K562 (cell line): Measurements from ENCODE around the gene EPB41L2. TPM values are rescaled to one million over a fixed set of nuclear protein-coding genes. Genes with fewer than 3 reads are reported as not detected.

Source experiments
- ATAC-seq: fragments of 200-7000 bp; cut with Tn5 transposase; 3 replicates; pipeline ENCODE4 v1.9.1; 2020; ENCODE audit warnings: moderate library complexity
- BruUV-seq: library from RNA; stranded (reverse); fragments of 400-500 nt; replicated peaks from 2 replicates; lab custom pipeline; 2021; lab: Mats Ljungman, UMichigan
- CTCF ChIA-PET: fragments of 300-600 bp; formaldehyde crosslinking; extraction: SDS; loops from one replicate; lab custom pipeline; 2021; ENCODE audit warnings: low intra/inter-chr PET ratio; lab: Yijun Ruan, JAX
- POLR2A ChIA-PET: fragments of 300-600, 350-650 bp; sonication (Branson Sonifier 250); formaldehyde crosslinking; extraction: SDS; loops from one replicate; lab custom pipeline; 2021; ENCODE audit warnings: antibody characterized with exemption, inconsistent platforms; lab: Yijun Ruan, JAX
- DNase-seq, 4 experiments: peaks; one replicate each; pipeline versions ENCODE4 v3.0.0 to v3.0.0-alpha.2; 2011 to 2018; ENCODE audit warnings: low spot score in 3 of 4, mixed read lengths in 3 of 4; ENCODE audit errors: extremely low read depth in 1 of 4
- FAIRE-seq: peaks from 2 replicates; lab custom pipeline; 2011; peaks lifted over from hg19 to GRCh38; lab: Jason Lieb, UNC
- H2AFZ ChIP-seq: 2 replicates; pipeline ENCODE4 v1.6.0; 2011; ENCODE audit warnings: low read depth, low read length, control low read depth, inconsistent platforms
- H3K27ac ChIP-seq: fragments of 200-600 bp; 3 replicates; pipeline ENCODE4 v1.8.0; 2011; ENCODE audit warnings: low read depth, mild to moderate bottlenecking, control low read depth, inconsistent platforms, low read length, moderate library complexity, mixed read lengths; ENCODE audit errors: extremely low read depth
- H3K27me3 ChIP-seq, 2 experiments: fragments of 300-600 bp in 1 of 2; 2 replicates in 1 of 2; 3 replicates in 1 of 2; pipeline versions ENCODE4 v1.6.0 to v1.8.0; 2011; ENCODE audit warnings: inconsistent platforms in 2 of 2, low read length in 2 of 2, mild to moderate bottlenecking in 1 of 2, mixed read lengths in 1 of 2, moderate library complexity in 1 of 2; ENCODE audit not compliant: control insufficient read depth in 2 of 2, insufficient read depth in 2 of 2
- H3K36me3 ChIP-seq: fragments of 300-600 bp; 3 replicates; pipeline ENCODE4 v1.8.0; 2011; ENCODE audit warnings: mild to moderate bottlenecking, low read length, inconsistent platforms; ENCODE audit not compliant: control insufficient read depth, insufficient read depth
- H3K4me1 ChIP-seq, 2 experiments: fragments of 200-600 bp in 1 of 2; replicated peaks in 1 of 2; 2 replicates in 1 of 2; 3 replicates in 1 of 2; pipeline versions ENCODE4 v1.5.1 to v1.8.0; 2011; ENCODE audit warnings: inconsistent platforms in 2 of 2, low read length in 2 of 2, mild to moderate bottlenecking in 1 of 2, mixed read lengths in 1 of 2, moderate library complexity in 1 of 2; ENCODE audit not compliant: control insufficient read depth in 2 of 2, insufficient read depth in 2 of 2
- H3K4me2 ChIP-seq: 2 replicates; pipeline ENCODE4 v1.6.1; 2011; ENCODE audit warnings: low read length, control low read depth, inconsistent platforms, mixed read lengths; ENCODE audit not compliant: insufficient read depth
- H3K4me3 ChIP-seq: fragments of 200-600 bp; sonication (generic), shearing (Covaris generic); 2 replicates; pipeline ENCODE4 v1.5.1; 2016; ENCODE audit warnings: control low read depth, inconsistent platforms
- H3K79me2 ChIP-seq: fragments of 200-600 bp; 3 replicates; pipeline ENCODE4 v1.8.0; 2011; ENCODE audit warnings: low read length, inconsistent platforms; ENCODE audit not compliant: control insufficient read depth, insufficient read depth
- H3K9ac ChIP-seq, 2 experiments: 2 replicates each; pipeline versions ENCODE4 v1.6.0 to v1.6.1; 2011; ENCODE audit warnings: low read depth in 2 of 2, low read length in 2 of 2, control low read depth in 1 of 2, inconsistent platforms in 1 of 2, mild to moderate bottlenecking in 1 of 2, mixed read lengths in 1 of 2; ENCODE audit not compliant: insufficient read depth in 1 of 2
- H3K9me1 ChIP-seq: one replicate; pipeline ENCODE4 v1.6.0; 2011; ENCODE audit warnings: inconsistent platforms, mild to moderate bottlenecking, low read length, moderate library complexity; ENCODE audit not compliant: control insufficient read depth, insufficient read depth
- H3K9me3 ChIP-seq: replicated peaks from 2 replicates; pipeline ENCODE4 v1.5.1; 2011; ENCODE audit warnings: low read depth, low read length, inconsistent platforms; ENCODE audit not compliant: control insufficient read depth, insufficient read depth
- H4K20me1 ChIP-seq: replicated peaks from 2 replicates; pipeline ENCODE4 v1.6.1; 2011; ENCODE audit warnings: low read length, inconsistent platforms, mixed read lengths; ENCODE audit not compliant: control insufficient read depth, insufficient read depth
- C11orf30 ChIP-seq: fragments of 450-650 bp; IDR thresholded peaks from 2 replicates; pipeline ENCODE4 v1.6.1; 2016; ENCODE audit warnings: low read depth, mild to moderate bottlenecking
- FOXA3 ChIP-seq, 2 experiments: fragments of 450-650 bp in 1 of 2; sonication (generic) in 1 of 2; formaldehyde crosslinking; IDR thresholded peaks in 1 of 2; conservative IDR thresholded peaks in 1 of 2; 2 replicates each; pipeline versions ENCODE4 v1.4.0 to v1.8.0; 2020 to 2022; ENCODE audit warnings: mild to moderate bottlenecking in 2 of 2, missing genetic modification reagents in 1 of 2
- HCFC1 ChIP-seq: IDR thresholded peaks from 2 replicates; pipeline ENCODE4 v1.6.1; 2012; ENCODE audit warnings: low read depth, low read length, improper control_type of control experiment
- MCM3 ChIP-seq: fragments of 450-650 bp; IDR thresholded peaks from 2 replicates; pipeline ENCODE4 v1.6.1; 2016
- RFX5 ChIP-seq: IDR thresholded peaks from 2 replicates; pipeline ENCODE4 v1.6.1; 2011; ENCODE audit warnings: low read depth, mild to moderate bottlenecking, improper control_type of control experiment, low read length
- SIX5 ChIP-seq, 2 experiments: IDR thresholded peaks; 2 replicates each; pipeline ENCODE4 v1.6.1; 2011; ENCODE audit warnings: low read length in 2 of 2, borderline replicate concordance in 1 of 2, low read depth in 1 of 2, mild to moderate bottlenecking in 1 of 2, moderate library complexity in 1 of 2; ENCODE audit not compliant: insufficient read depth in 1 of 2
- ZNF316 ChIP-seq: fragments of 450-650 bp; IDR thresholded peaks from 2 replicates; pipeline ENCODE4 v1.6.1; 2016
- ZNF408 ChIP-seq: fragments of 250-450 bp; sonication (Bioruptor Pico); IDR thresholded peaks from 2 replicates; pipeline ENCODE4 v1.4.0; 2020; ENCODE audit warnings: low read depth, mild to moderate bottlenecking, moderate library complexity
- WGBS: fragments of 100-300 bp; shearing (Covaris generic); methylation state at CpG from one replicate; pipeline ENCODE4 v1.1.6; 2016; ENCODE audit warnings: low coverage, mixed read lengths; ENCODE audit not compliant: insufficient coverage; ENCODE audit errors: missing lambda C conversion rate; 5-methylcytosine and 5-hydroxymethylcytosine counted together
- in situ Hi-C: fragments of 300-500 bp; cut with MboI; formaldehyde crosslinking; loops from 4 replicates; pipeline ENCODE4 v1.15.0; 2018; ENCODE audit warnings: inconsistent platforms, mixed read lengths
- intact Hi-C: fragments of 100-400 bp; cut with micrococcal nuclease; formaldehyde crosslinking; loops from 2 replicates; pipeline ENCODE4 v1.14.2; 2022
- polyA plus RNA-seq, 8 experiments: library from polyadenylated mRNA; depleted of rRNA in 4 of 8; stranded (reverse) in 5 of 8; unstranded in 3 of 8; fragments of >200 nt; fragmentation: Nextera tagmentation in 2 of 8; fragmentation: Illumina TruSeq in 1 of 8; extraction: Ambion mirVana in 2 of 8; extraction: Trizol in 1 of 8; gene quantifications; 2 replicates each; pipeline versions ENCODE4 v1.2.1 to v1.2.3, GENCODE V29; 2011 to 2014; ENCODE audit warnings: inconsistent platforms in 1 of 8, missing spikeins in 1 of 8
- total RNA-seq, 7 experiments: library from RNA; depleted of rRNA in 6 of 7; stranded (reverse); fragments of >200 nt in 6 of 7; fragmentation: Illumina TruSeq in 2 of 7; extraction: Trizol in 2 of 7; gene quantifications; 2 replicates each; pipeline versions ENCODE4 v1.2.1 to v1.2.3, GENCODE V29; 2011 to 2021; ENCODE audit warnings: low replicate concordance in 1 of 7

EPB41L2 gene
- total and polyA plus RNA-seq, 9 of the 15 experiments (the other 6 are each of a cell fraction or from before 2014, with no cell fraction given), result 5.1 to 53.6 (median 25.0) TPM

DNA sequence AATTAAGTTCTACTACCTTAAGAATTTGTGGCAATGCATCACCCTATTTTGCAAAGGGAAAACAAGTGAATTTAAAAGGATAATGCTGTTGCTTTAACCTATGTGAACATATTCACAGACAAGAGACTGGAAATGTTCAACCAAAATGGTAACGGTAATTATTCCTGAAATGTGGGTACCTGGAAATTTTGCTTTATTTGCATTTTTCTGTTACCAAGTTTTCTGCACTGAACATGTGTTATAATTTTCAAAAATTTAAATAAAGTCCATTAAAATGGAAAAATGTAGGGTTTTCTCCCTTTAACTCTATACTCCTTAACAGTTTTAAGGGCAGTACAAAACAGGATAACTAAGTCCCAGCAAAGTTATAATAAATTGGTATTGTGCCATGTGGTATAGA lies 66.4 kb downstream of the EPB41L2 start:
- Histone ChIP-seq H3K4me2 (no peak overlapping the region), H3K9me1 (no peaks in the 10 kb centered on the region), H3K9me3 (no peaks in the 10 kb centered on the region), H2AFZ (no peak overlapping the region), H3K27me3 (no peaks in the 10 kb centered on the region), H3K27ac (no peak overlapping the region), H3K9ac (no peak overlapping the region), H3K4me3 (no peak overlapping the region), H4K20me1 (no peaks in the 10 kb centered on the region), H3K79me2 (peaks cover 60% of the 10 kb centered on the region), H3K36me3 (no peaks in the 10 kb centered on the region), H3K4me1 (peaks cover 8 to 27% of the 10 kb centered on the region in 2 experiments; a peak in 4 of 5 replicates)
- intact Hi-C loops (no loop called here), in situ Hi-C loops (no loop called here)
- no TSS peak for BruUV-seq
- WGBS, result 21% methylated on average over 1 of the region's 1 CpG
- DNase-seq (no peak), FAIRE-seq (no peak), ATAC-seq (no peak)
- POLR2A ChIA-PET, result no interaction called here
- CTCF ChIA-PET, result no interaction called here
- TF ChIP-seq ZNF316, result peak; percentile 52; the same call in 1 of the 2 replicates
- TF ChIP-seq SIX5 (IDR thresholded peaks at IDR 0.05; ENCODE audit: borderline replicate concordance in 1 of 2, insufficient read depth in 1 of 2, low read depth in 1 of 2, low read length in 2 of 2), result no peak
- peak; percentile 42; the same call in 1 of the 2 replicates for TF ChIP-seq C11orf30

DNA sequence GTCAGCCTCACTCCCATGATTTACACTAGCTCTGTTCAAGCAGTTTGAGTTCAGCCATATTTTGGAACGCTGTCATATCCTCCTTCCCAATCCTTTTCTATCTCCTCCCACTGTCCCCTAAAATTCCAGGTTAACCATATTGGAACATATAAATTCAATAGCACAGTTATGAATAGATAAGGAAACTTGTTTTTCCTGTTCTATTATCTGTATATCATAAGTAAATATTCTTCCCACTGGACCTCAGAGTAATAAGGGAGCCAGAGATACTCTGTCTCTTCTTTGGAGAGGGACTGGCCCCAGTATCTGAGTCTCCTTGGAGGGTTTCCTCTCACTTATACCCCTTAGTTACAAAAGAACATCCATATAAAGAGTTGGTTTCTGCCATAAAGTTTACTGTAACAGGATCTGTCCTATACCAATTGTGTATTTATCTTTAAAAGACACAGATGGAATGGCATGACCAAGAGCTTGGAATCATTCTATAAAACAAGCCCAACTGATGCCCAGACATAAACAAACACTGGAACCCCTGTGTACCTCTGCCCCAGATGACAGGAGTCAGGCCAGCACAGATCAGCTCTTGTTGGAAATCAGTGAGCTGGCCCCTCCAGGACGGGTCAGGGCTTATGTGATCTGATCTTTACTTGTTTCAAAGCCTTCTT lies 67.1 kb downstream of the EPB41L2 start:
- no TSS peak for BruUV-seq
- Histone ChIP-seq H3K4me2 (no peak overlapping the region), H2AFZ (no peak overlapping the region), H3K36me3 (no peaks in the 10 kb centered on the region), H3K79me2 (peaks cover 55% of the 10 kb centered on the region), H3K9me3 (no peaks in the 10 kb centered on the region), H3K27me3 (no peaks in the 10 kb centered on the region), H3K27ac (peak overlapping the region; percentile 52; the same call in 2 of the 3 replicates), H3K9ac (peak overlapping the region in 1 of 2 experiments; percentile 6; a peak in 1 of 4 replicates), H3K9me1 (no peaks in the 10 kb centered on the region), H3K4me3 (no peak overlapping the region), H4K20me1 (no peaks in the 10 kb centered on the region), H3K4me1 (peaks cover 8 to 27% of the 10 kb centered on the region in 2 experiments; a peak in 4 of 5 replicates)
- ATAC-seq, result no peak
- in situ Hi-C loops, result no loop called here
- intact Hi-C loops, result loop anchor here (2.0 kb wide), 1 partner anchor 67 kb away; the partner anchor contains the start of gene EPB41L2
- no peak for FAIRE-seq
- ChIA-PET CTCF (no interaction called here), POLR2A (no interaction called here)
- 32% methylated on average over 2 of the region's 2 CpGs for WGBS
- TF ChIP-seq HCFC1, result no peak
- TF ChIP-seq RFX5, result no peak
- 0 out of 4 replicates have a peak, but pooled peaks of 1 of the 2 experiments have one; percentile 15 for TF ChIP-seq FOXA3 (CRISPR knock-in tag; conservative IDR thresholded peaks at IDR 0.05 in 1 of 2, IDR thresholded peaks at IDR 0.05 in 1 of 2)
- TF ChIP-seq ZNF408 (CRISPR knock-in tag), result no peak
- no peak for TF ChIP-seq MCM3
- no peak for DNase-seq
